COLO829 (cell line): Measurements from ENCODE around the gene BTBD10.

Experiments
- DNase-seq: peaks from one replicate; pipeline ENCODE4 v3.0.0; 2012; ENCODE audit warnings: low spot score

Gene BTBD10

GRCh38 chr11:13375798-13376197 is 87.2 kb downstream of the BTBD10 start:
- DNase-seq: no peak

GRCh38 chr11:13373216-13373615 is 89.8 kb downstream of the BTBD10 start:
- no peak for DNase-seq

- DNase-seq: no peak
Observed at GRCh38 chr11:13368041-13368446, 95.0 kb downstream of the BTBD10 start.

GRCh38 chr11:13367115-13367514 is 95.9 kb downstream of the BTBD10 start:
- DNase-seq: no peak

- no peak for DNase-seq
Observed at GRCh38 chr11:13366266-13367026, 96.6 kb downstream of the BTBD10 start.

- no peak for DNase-seq
Observed at GRCh38 chr11:13364388-13364787, 98.6 kb downstream of the BTBD10 start.

GRCh38 chr11:13362596-13363109 is 100.4 kb downstream of the BTBD10 start:
- no peak for DNase-seq

GRCh38 chr11:13358596-13359270 is 104.3 kb downstream of the BTBD10 start:
- DNase-seq: no peak

- DNase-seq: no peak
Observed at GRCh38 chr11:13357232-13357631, 105.8 kb downstream of the BTBD10 start.

GRCh38 chr11:13355191-13355590 is 107.8 kb downstream of the BTBD10 start:
- DNase-seq: no peak

GRCh38 chr11:13354335-13354734 is 108.7 kb downstream of the BTBD10 start:
- DNase-seq: peak; percentile 15

GRCh38 chr11:13352711-13353110 is 110.3 kb downstream of the BTBD10 start:
- no peak for DNase-seq

GRCh38 chr11:13349581-13349980 is 113.4 kb downstream of the BTBD10 start:
- no peak for DNase-seq

GRCh38 chr11:13349046-13349445 is 114.0 kb downstream of the BTBD10 start:
- DNase-seq: no peak

- no peak for DNase-seq
Observed at GRCh38 chr11:13348305-13348704, 114.7 kb downstream of the BTBD10 start.

GRCh38 chr11:13347901-13348300 is 115.1 kb downstream of the BTBD10 start:
- no peak for DNase-seq

- DNase-seq: no peak
Observed at GRCh38 chr11:13346470-13346869, 116.6 kb downstream of the BTBD10 start.

- DNase-seq: no peak
Observed at GRCh38 chr11:13344818-13345217, 118.2 kb downstream of the BTBD10 start.

GRCh38 chr11:13343931-13344717 is 118.9 kb downstream of the BTBD10 start:
- peak; percentile 69 for DNase-seq

- no peak for DNase-seq
Observed at GRCh38 chr11:13343067-13343466, 120.0 kb downstream of the BTBD10 start.

GRCh38 chr11:13341026-13341425 is 122.0 kb downstream of the BTBD10 start:
- DNase-seq: no peak
